Measurements from ENCODE around the gene POU6F2.

- no peak for TF ChIP-seq RB1 (IDR thresholded peaks at IDR 0.05; ENCODE audit: low read depth)
- no peak for TF ChIP-seq MTA3 (IDR thresholded peaks at IDR 0.05; ENCODE audit: borderline replicate concordance)
- TF ChIP-seq PATZ1 (CRISPR knock-in tag; IDR thresholded peaks at IDR 0.05; ENCODE audit: borderline replicate concordance): no peak
- no peak for TF ChIP-seq CTCF (IDR thresholded peaks at IDR 0.05 in 2 of 3, conservative IDR thresholded peaks at IDR 0.05 in 1 of 3; ENCODE audit: insufficient read depth in 2 of 3, low read depth in 1 of 3, low read length in 3 of 3)
- TF ChIP-seq POU5F1 (IDR thresholded peaks at IDR 0.05; ENCODE audit: borderline replicate concordance, low read depth, low read length, partially characterized antibody): no peak
- no peak for TF ChIP-seq MYC (IDR thresholded peaks at IDR 0.05; ENCODE audit: low read depth, low read length)
- TF ChIP-seq MYC (CRISPR knock-in tag; IDR thresholded peaks at IDR 0.05; ENCODE audit: borderline replicate concordance, low read depth): no peak
Observed at GRCh38 chr7:39272691-39273090, 295.0 kb downstream of the POU6F2 start.
